ENCODE data around the gene TMEM31.

DNA sequence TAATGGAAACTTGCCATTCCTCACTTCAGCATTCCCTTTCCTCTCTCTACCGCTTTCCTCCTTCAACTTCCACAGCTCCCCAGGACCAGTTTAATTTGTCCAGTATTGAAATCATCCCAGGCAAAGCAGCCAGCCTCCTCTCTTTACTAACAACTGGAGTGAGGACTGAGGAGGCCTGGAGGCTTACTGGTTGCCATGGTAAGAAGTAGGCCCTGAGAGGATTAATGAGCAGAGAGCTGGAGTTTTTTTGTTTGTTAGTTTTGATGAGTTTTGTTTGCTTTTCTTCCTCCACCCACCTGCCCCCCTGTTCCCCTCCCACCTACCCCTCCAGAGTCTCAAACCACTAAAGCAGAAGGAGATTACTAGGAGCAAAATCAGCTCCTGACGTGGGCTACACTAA is 36.5 kb downstream of the TMEM31 start:
- TF ChIP-seq POLR2A (IDR thresholded peaks at IDR 0.05; ENCODE audit: low read length) (no peak), GATA1 (IDR thresholded peaks at IDR 0.05; ENCODE audit: low read depth, low read length) (no peak)

Measured in erythroblast (primary cell).